OCI-LY1 (cell line): ENCODE measurements around the gene LPAR5.

ENCODE experiments used
- H2AFZ ChIP-seq: fragments of 200-600 bp; sonication (generic), shearing (Covaris generic); 2 replicates; pipeline ENCODE4 v1.6.0; 2014; ENCODE audit warnings: antibody characterized with exemption, mild to moderate bottlenecking, low read length
- H3F3A ChIP-seq: fragments of 200-600 bp; sonication (generic), shearing (Covaris generic); 2 replicates; pipeline ENCODE4 v1.6.0; 2014; ENCODE audit warnings: mild to moderate bottlenecking, antibody characterized with exemption, low read length, moderate library complexity; ENCODE audit not compliant: insufficient read depth
- H3K27ac ChIP-seq: fragments of 200-600 bp; sonication (generic); 2 replicates; pipeline ENCODE4 v1.5.1; 2014; ENCODE audit warnings: low read length, mixed run types, mild to moderate bottlenecking, low read depth; ENCODE audit not compliant: poor library complexity, severe bottlenecking
- H3K27me3 ChIP-seq: fragments of 200-600 bp; sonication (generic); 2 replicates; pipeline ENCODE4 v1.6.0; 2014; ENCODE audit warnings: antibody characterized with exemption, mild to moderate bottlenecking, low read length, moderate library complexity; ENCODE audit not compliant: insufficient read depth
- H3K36me3 ChIP-seq: fragments of 200-600 bp; sonication (generic); 2 replicates; pipeline ENCODE4 v1.6.1; 2014; ENCODE audit warnings: mild to moderate bottlenecking, antibody characterized with exemption, low read length, moderate library complexity, mixed read lengths; ENCODE audit not compliant: insufficient read depth
- H3K4me1 ChIP-seq: fragments of 200-600 bp; sonication (generic); 2 replicates; pipeline ENCODE4 v1.5.1; 2014; ENCODE audit warnings: mild to moderate bottlenecking, low read length, moderate library complexity; ENCODE audit not compliant: insufficient read depth, severe bottlenecking
- H3K4me2 ChIP-seq: fragments of 200-600 bp; sonication (generic), shearing (Covaris generic); 2 replicates; pipeline ENCODE4 v1.6.1; 2014; ENCODE audit warnings: low read length
- H3K4me3 ChIP-seq: fragments of 200-600 bp; sonication (generic); 2 replicates; pipeline ENCODE4 v1.5.1; 2014; ENCODE audit warnings: low read length, low read depth, mild to moderate bottlenecking, mixed read lengths; ENCODE audit not compliant: poor library complexity, severe bottlenecking
- H3K79me2 ChIP-seq: fragments of 200-600 bp; shearing (Covaris generic); 2 replicates; pipeline ENCODE4 v1.6.1; 2016; ENCODE audit warnings: mixed run types, low read length, mixed read lengths; ENCODE audit not compliant: insufficient read depth
- H3K9ac ChIP-seq: fragments of 200-600 bp; sonication (generic), shearing (Covaris generic); 2 replicates; pipeline ENCODE4 v1.6.1; 2014; ENCODE audit warnings: mild to moderate bottlenecking, low read length, mixed read lengths
- H3K9me2 ChIP-seq: fragments of 200-600 bp; sonication (generic), shearing (Covaris generic); 2 replicates; pipeline ENCODE4 v1.6.1; 2014; ENCODE audit warnings: low read depth, mild to moderate bottlenecking, low read length, mixed read lengths
- H3K9me3 ChIP-seq: fragments of 200-600 bp; shearing (Covaris generic); 2 replicates; pipeline ENCODE4 v1.6.1; 2014; ENCODE audit warnings: low read length, mixed read lengths
- H4K20me1 ChIP-seq: fragments of 200-600 bp; sonication (generic), shearing (Covaris generic); 2 replicates; pipeline ENCODE4 v1.6.0; 2016; ENCODE audit warnings: mild to moderate bottlenecking, low read length; ENCODE audit not compliant: insufficient read depth
- EZH2 ChIP-seq: fragments of 200-600 bp; sonication (generic), shearing (Covaris generic); IDR thresholded peaks from 2 replicates; pipeline ENCODE4 v1.8.0; 2017; ENCODE audit warnings: borderline replicate concordance, mixed run types, mild to moderate bottlenecking, antibody characterized with exemption, low read length, moderate library complexity, mixed read lengths
- TF ChIP-seq, protein P1 (sequence below): fragments of 200-600 bp; sonication (generic), shearing (Covaris generic); IDR thresholded peaks from 2 replicates; pipeline ENCODE4 v1.5.1; 2017; ENCODE audit warnings: mild to moderate bottlenecking, antibody characterized with exemption, low read length, moderate library complexity, mixed read lengths

Gene LPAR5

DNA sequence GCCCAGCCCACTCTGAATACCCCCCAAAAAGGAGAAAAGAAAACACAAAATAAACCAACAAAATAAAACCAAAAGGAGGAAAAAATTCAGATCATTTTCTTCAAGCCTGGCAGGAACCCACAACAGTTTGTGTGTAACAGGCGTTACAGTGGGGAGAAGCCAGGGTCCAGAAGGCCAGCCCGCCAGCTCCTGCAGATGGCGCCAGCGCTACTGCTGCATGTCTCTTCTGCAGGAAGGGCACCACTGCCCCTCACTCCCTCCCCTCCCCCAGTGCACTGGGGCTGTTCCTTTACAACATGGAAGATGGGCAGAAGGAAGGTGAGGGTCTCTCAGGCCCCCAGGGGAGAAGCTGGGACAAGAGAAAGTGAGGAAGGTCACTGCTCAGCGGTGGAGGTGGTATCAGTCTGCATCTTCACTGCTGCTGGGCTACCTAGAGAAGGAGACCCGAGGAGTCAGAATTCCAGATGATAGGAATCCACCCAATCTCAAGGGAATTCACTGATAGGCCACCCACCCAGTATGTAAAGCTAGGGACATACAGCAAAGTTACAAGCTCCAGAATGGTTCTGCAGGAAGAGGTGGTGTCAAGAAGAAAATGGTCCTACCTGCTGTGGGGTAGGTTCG lies 65.4 kb downstream of the LPAR5 start:
- Histone ChIP-seq H3K4me2 (no peak overlapping the region), H3K9ac (no peak overlapping the region), H2AFZ (no peak overlapping the region), H4K20me1 (no peaks in the 10 kb centered on the region), H3K4me3 (no peak overlapping the region), H3K36me3 (peaks cover 69% of the 10 kb centered on the region), H3K27me3 (no peaks in the 10 kb centered on the region), H3K9me2 (no peaks in the 10 kb centered on the region), H3K79me2 (peaks cover 14% of the 10 kb centered on the region), H3K9me3 (no peaks in the 10 kb centered on the region), H3F3A (peaks cover 10% of the 10 kb centered on the region; the same call in 1 of the 2 replicates), H3K4me1 (peaks cover 20% of the 10 kb centered on the region), H3K27ac (peak overlapping the region; percentile 8)
- TF ChIP-seq, protein P1, sequence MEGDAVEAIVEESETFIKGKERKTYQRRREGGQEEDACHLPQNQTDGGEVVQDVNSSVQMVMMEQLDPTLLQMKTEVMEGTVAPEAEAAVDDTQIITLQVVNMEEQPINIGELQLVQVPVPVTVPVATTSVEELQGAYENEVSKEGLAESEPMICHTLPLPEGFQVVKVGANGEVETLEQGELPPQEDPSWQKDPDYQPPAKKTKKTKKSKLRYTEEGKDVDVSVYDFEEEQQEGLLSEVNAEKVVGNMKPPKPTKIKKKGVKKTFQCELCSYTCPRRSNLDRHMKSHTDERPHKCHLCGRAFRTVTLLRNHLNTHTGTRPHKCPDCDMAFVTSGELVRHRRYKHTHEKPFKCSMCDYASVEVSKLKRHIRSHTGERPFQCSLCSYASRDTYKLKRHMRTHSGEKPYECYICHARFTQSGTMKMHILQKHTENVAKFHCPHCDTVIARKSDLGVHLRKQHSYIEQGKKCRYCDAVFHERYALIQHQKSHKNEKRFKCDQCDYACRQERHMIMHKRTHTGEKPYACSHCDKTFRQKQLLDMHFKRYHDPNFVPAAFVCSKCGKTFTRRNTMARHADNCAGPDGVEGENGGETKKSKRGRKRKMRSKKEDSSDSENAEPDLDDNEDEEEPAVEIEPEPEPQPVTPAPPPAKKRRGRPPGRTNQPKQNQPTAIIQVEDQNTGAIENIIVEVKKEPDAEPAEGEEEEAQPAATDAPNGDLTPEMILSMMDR, result peak; percentile 88
- TF ChIP-seq EZH2, result no peak

DNA sequence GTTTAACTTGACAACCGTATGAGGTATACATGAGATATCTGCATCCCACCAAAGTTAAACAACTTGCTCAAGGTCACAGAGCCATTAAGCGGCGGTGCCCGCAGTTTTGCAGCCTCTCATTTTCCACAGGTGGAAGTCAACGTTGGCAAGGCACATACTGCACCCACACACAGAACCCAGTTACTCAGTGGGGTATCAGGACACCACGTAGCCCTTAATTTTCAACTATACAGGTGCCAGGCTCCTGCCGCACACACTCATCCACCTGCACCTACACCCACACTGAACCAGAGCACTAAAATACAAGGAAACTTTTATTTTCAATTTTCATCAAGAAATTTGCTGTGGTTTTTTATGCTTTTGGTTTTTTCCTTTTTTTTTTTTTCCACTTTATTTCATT lies 66.0 kb downstream of the LPAR5 start:
- no peak overlapping the region for H3K4me3 ChIP-seq
- peaks cover 69% of the 10 kb centered on the region for H3K36me3 ChIP-seq
- peak overlapping the region; percentile 8 for H3K27ac ChIP-seq
- no peak overlapping the region for H3K4me2 ChIP-seq
- no peaks in the 10 kb centered on the region for H3K9me2 ChIP-seq
- H3K9ac ChIP-seq, result no peak overlapping the region
- no peak for TF ChIP-seq EZH2
- TF ChIP-seq, protein P1, result no peak
- H3F3A ChIP-seq, result peaks cover 10% of the 10 kb centered on the region; the same call in 1 of the 2 replicates
- H2AFZ ChIP-seq, result no peak overlapping the region
- no peaks in the 10 kb centered on the region for H3K27me3 ChIP-seq
- H4K20me1 ChIP-seq, result no peaks in the 10 kb centered on the region
- peaks cover 20% of the 10 kb centered on the region for H3K4me1 ChIP-seq
- H3K9me3 ChIP-seq, result no peaks in the 10 kb centered on the region
- H3K79me2 ChIP-seq, result peaks cover 14% of the 10 kb centered on the region

DNA sequence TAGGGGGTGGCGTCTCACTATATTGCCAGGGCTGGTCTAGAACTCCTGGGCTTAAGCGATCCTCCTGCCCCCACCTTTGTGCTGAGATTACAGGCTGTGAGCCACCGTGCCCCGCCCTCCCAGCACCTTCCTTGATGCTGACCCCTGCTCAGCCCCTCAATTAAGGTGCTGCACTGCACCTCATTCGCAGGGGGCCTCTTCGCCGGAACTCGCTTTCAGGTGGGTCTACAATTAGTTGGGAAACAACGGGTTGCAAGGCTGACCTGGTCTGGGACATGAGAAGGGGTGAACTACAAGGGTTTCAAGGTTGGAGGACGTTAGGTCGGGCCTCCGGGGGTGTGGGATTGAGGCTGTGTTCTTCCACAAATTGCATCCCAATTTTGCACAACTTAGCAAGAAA lies 66.4 kb downstream of the LPAR5 start:
- Histone ChIP-seq H4K20me1 (no peaks in the 10 kb centered on the region), H3K36me3 (peaks cover 69% of the 10 kb centered on the region), H3K27me3 (no peaks in the 10 kb centered on the region), H3K4me1 (peaks cover 20% of the 10 kb centered on the region), H3K27ac (peak overlapping the region; percentile 8), H3K9me2 (no peaks in the 10 kb centered on the region), H3K4me3 (no peak overlapping the region), H3K9me3 (no peaks in the 10 kb centered on the region), H3K79me2 (peaks cover 14% of the 10 kb centered on the region), H3K4me2 (peak overlapping the region; percentile 84; the same call in 1 of the 2 replicates), H3F3A (peaks cover 10% of the 10 kb centered on the region; the same call in 1 of the 2 replicates), H3K9ac (no peak overlapping the region; the same call in 1 of the 2 replicates), H2AFZ (no peak overlapping the region)
- TF ChIP-seq, protein P1, result no peak
